GM19193 (cell line): ENCODE measurements around the gene GINS2.

ENCODE experiments used
- POLR2A ChIP-seq: IDR thresholded peaks from 4 replicates; pipeline ENCODE4 v1.6.1; 2011; ENCODE audit not compliant: insufficient read depth, insufficient read length; ENCODE audit errors: extremely low read depth

The GINS2 gene

DNA sequence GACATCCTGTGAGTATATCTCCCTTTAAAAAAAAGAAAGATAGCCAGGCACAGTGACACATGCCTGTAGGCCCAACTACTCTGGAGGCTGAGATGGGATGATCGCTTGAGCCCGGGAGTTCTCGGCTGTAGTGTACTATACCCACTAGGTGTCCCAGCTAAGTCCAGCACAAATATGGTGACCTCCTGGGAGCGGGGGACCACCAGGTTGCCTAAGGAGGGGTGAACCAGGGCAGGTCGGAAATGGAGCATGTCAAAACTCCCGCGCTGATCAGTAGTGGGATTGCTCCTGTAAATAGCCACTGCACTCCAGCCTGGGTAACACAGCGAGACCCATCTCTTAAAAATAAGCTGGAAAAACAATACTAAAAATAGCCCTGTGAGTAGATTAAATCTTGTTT is 29.4 kb downstream of the GINS2 start:
- TF ChIP-seq POLR2A: no peak

DNA sequence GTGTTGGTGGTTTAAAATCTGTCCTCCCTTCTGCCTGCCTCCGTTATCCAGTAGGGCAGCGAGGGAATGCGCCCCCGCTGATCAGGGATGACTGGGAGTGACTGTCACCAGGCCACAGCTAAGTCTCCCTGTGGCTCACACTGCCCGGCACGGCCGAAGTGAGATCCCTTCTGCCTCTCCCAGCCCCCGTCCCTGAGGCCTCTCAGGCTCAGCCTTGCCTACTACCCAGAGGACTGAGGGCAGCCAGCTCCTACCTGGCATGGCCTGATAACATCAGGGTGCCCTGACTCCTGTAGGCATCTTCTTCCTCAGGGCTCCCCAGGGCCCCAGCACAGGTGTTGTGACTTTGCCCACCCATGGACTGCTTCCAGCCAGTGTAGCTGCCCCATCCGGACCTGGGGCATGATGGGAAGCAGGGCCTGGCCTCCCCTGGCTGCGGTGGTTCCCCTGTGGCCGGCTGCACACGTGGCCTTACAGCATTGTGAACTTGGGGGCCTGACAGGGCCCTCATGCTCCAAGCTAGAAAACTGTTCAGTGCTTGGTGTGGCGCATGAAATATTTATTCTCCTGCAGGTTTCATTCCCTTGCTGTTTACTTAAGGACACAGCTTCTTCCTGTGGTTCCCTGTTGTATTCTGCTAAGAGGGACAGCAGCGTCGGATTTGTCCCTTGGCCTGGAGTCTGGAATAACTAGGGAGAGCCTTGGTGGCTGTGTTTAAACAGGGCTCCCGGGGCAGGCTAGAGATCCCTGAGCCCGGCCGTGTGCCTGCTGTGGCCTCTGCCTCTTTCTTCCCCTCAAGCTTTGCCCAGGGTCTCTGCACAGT is 30.0 kb downstream of the GINS2 start:
- TF ChIP-seq POLR2A: no peak

DNA sequence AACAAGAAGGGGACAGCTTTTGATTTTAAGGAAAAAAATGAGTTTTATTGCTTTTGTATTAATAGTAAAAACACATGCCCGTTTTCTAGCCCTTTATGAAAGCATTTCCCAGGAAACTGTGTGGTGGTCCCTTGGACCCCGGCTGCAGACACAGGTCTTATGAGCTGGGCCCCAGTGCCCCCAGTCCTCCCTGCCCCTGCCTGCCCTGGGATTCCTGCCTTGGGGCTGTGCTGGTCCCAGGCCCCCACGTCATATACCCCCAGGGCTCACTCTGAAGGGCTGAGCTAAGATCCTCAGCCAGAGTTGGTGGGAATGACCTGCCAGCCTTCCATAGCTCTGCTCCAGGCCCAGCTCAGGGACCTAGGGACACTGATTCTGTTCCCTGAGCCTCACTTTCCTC is 30.8 kb downstream of the GINS2 start:
- TF ChIP-seq POLR2A: no peak

DNA sequence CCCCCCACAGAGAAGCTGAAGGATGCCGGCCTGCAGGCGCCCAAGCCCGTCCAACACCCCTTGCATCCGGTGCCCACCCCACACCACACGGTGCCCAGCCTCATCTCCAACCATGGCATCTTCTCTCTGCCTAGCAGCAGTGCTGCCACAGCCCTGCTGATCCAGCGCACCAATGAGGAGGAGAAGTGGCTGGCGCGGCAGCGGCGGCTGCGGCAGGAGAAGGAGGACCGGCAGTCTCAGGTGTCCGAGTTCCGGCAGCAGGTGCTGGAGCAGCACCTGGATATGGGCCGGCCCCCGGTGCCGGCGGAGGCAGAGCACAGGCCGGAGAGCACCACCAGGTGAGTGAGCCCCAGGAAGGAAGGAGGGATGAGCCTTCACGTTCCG is 31.5 kb downstream of the GINS2 start:
- no peak for TF ChIP-seq POLR2A

DNA sequence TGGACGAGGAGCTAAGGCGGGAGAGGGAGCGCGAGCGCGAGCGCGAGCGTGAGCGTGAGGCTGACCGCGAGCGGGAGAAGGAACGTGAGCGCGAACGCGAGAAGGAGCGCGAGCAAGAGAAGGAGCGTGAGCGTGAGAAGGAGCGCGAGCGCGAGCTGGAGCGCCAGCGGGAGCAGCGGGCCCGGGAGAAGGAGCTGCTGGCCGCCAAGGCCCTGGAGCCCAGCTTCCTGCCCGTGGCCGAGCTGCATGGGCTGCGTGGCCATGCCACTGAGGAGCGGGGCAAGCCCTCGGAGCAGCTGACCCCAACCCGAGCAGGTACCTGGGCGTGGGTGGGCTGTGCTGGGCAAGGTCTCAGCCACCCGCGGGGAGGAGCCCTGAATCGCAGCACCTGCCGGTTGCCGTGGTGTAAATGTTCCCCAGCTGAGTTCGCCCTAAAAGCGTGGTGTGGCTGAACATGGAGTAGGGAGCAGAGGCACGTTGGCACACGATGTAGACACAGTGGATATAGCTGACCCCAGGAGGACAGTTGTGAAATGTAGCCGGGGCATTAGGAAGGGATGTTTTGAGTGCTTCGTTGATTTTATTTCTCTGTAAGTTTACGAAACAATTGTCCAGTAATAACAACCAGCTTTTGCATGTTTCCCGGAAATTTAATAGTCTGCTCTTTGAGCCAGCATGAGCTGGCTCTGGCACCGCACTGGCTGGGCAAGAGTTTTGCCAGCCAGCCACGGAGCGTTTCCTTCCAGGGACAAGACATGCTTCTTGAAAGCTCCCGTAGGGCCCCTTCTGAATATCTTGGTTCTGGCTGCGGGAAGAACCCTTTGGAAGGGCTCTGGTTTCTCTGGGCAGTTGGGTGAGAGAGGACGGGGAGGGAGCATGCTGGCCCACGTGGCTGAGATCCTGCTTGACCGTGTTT is 32.1 kb downstream of the GINS2 start:
- TF ChIP-seq POLR2A: no peak

DNA sequence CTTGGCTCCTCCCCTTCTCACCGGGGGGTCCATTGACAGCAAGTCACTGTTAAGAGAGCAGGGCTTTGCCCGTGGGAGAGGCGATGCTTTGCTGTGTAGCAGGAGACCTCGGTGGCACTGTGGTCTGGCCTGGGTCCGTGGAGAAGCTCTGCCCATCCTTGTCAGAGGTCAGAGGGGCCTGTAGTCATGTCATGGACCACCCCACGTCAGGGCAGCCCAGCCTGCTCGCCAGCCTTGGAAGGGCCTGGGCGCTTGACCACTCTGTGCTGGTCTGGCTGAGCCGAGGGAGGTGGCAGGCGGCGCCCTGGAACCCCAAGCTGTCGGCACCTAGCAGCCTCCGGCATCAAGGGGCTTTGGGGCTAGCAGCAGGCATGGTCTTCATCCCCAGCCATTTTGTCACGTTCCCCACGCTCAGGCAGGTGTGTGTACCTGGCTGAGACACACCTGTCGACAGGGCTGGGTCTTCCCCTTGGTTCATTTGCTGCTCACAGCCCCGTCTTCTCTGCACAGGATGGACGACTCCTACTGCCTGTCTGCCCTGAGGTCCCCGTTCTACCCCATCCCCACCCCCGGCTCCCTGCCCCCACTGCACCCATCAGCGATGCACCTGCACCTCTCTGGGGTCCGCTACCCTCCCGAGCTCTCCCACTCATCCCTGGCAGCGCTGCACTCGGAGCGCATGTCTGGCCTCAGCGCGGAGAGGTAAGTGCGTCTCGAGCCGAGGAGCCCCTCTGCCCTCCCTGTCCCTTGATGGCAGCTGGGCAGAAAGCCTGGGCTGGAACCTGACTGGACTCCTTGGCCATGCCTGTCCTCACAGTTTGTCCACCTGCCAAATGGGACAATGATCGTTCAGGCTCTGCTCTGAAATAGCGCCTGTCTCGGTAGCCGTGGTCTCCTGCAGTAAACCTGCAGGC is 33.3 kb downstream of the GINS2 start:
- no peak for TF ChIP-seq POLR2A

DNA sequence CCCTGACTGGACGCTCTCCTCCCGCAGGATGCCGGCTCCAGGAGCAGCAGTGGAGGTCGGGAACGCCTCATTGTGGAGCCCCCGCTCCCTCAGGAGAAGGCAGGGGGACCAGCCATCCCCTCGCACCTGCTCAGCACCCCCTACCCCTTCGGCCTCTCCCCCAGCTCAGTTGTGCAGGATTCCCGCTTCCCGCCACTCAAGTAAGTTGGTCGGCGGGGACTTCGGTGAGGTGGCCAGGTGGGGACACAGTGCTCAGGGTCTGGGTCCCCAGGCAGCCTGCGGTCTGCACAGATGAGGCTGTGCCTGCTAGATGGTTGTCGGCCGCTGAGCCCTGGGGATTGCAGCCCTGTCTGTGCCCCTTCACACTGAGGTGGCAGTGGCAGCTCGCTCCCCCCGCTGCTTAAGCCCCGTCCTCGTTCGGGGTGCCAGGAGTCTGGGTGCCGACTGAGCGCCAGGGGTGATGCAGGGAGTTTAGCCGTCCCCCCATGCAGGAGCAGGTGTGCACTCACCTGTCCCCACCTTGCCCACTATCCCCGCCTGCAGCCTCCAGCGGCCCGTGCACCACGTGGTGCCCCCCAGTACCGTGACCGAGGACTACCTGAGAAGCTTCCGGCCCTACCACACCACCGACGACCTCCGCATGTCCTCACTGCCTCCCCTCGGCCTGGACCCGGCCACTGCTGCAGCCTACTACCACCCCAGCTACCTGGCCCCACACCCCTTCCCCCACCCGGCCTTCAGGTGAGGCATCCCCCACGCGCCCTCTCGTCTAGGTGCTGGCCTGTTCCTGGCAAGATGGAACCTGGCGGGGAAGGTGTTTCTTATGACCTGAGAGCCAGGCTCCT is 34.3 kb downstream of the GINS2 start:
- no peak for TF ChIP-seq POLR2A

DNA sequence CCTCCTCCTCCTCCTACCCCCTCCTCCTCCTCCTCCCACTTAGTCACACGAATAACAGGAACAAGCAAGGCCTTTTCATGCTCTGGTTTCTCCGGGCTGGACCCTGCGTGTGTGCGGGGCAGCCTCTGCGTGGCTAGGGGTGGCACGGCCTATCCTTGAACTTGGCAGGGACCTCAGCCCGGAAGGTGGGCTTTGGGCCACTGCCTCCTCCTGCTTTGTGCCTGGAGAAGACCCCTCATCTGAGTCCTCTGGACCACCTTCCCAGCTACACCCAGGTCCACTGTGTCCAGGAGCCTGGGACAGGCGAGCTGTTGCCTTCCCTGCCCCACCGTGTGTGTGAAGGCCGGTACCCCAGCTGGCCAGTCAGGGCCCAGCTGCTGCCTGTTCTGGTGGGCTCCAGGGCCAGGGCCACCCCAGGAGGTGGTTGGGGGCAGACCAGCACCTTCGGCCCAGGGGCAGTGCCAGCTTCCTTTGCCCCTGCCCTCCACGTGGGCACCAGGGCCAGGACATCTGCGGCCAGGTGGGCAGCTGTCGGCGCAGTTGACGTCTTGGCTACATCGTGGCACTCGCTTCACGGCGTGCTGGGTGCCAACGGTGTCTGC is 35.4 kb downstream of the GINS2 start:
- TF ChIP-seq POLR2A: no peak

DNA sequence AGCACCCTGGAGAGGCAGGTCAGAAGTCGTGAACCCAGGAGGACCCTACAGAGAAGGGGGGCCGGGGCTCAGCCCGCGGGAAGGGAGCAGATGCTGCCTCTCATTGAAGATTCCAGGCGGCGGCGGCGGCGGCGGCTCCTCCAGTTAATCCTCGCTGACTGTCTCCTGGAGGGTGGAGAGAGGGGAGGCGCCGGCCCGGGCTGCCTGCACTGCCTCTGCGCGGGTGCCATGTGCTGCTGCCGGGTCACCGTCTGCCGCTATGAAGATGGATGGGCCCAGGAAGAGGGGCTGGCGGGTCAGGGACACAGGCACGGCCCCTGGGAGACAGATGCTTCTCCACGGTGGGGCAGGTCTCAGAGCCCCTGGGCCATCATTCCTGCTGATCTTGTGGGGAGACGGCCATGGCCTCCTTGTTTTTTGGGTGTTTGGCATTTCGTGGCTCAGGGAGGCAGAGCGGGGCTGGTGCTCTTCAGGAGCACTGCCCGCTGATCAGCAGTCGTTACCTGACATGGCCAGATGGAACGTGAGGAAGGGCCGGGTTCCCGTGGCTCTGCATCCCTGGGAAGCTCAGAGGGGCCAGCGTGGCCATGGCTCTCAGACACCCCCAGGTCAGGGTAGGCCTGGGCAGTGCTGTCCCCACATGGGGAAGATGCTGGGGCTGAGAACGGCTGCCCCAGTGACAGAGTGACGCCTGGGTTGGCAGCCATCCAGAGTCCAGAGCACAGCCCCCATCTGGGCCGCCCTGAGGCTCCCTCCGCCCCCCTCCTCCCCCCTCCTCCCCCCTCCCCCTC is 36.1 kb downstream of the GINS2 start:
- TF ChIP-seq POLR2A: no peak

DNA sequence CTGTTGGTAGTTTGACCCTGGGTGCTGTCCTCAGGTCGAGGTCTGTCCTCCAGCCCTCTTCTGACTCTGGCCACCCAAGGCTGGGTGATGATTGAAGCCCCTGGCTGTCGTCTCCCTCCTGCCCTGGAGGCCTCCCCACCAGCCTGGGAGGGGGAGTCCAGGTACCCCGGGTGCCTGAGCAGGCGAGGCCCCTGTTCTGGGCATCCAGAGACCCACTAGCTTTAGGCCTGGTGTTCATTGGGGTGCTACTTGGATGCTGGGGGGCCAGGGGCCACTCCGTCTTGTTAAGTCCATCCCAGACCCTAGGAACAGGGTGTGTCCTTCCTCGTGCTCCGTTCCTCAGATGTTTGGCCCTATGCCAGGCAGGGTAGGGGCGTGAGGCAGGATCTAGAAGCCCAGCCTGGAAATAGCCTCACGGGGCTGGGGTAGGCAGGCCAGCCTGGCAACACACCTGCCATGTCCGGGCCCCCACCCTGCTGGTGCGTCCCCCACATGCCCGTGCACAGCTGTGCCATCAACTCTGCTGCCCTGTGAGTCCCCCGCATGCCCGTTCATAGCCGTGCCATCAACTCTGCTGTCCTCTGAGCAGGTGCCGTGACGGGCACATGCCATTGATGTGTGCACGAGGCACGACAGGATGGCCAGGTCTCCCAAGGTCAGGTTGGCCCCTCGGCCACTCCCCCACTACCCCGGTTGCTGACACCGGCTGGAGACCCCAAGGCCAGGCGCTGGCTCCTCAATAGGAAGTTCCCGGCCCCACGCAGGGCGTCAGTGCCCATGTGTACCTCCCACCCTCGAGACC is 36.9 kb downstream of the GINS2 start:
- no peak for TF ChIP-seq POLR2A

DNA sequence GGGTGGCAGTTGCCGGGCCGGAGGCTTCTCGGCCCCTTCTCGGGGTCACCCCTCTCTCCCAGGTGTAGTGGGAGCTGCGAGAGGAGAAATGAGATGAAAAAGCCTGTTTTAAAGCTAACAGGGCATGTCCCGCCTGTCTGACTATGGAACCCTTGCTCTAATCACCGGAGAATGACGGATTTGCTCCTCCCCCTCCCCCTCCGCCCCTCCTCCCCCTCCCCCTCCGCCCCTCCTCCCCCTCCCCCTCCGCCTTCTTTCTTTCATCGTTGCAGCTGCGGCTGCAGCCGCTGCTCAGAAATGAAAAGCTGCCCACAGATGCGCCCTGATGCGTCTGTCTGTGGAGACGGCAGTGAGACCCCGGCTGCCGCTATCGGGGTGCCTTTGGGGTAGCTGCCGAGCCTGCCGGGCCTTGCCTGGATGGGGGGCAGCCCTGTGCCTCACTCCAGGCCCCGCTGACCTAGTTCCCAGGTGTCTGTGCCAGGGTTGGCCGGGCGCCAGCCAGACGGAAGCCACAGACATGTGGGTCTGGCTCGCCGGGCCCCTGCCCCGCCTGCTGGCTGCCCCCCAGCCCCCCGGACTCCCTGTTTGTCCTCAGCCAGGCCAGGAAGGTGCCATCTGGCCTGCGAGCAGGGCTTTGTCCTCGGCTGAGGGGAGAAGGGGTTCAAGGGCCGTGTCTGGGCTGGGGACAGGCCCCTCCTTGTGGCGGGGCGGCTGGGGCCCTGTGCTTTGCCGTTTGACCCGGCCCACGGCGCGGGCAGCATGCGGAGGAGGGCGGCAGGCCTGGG is 37.7 kb downstream of the GINS2 start:
- TF ChIP-seq POLR2A: no peak
